HCT116 (cell line): Measurements from ENCODE around the gene TSC1.

Experiments
- EZH2 ChIP-seq: fragments of 200-600 bp; sonication (generic); IDR thresholded peaks from 2 replicates; pipeline ENCODE4 v1.6.1; 2017; ENCODE audit warnings: antibody characterized with exemption, mixed run types
- EZH2phosphoT487 ChIP-seq: fragments of 200-600 bp; IDR thresholded peaks from 2 replicates; pipeline ENCODE4 v1.6.1; 2018; ENCODE audit warnings: antibody characterized with exemption, borderline replicate concordance
- POLR2A ChIP-seq: IDR thresholded peaks from 2 replicates; pipeline ENCODE4 v1.7.0; 2011; ENCODE audit warnings: borderline replicate concordance; ENCODE audit not compliant: insufficient read depth, insufficient read length; ENCODE audit errors: extremely low read depth
- POLR2AphosphoS5 ChIP-seq: IDR thresholded peaks from 2 replicates; pipeline ENCODE4 v1.6.1; 2011; ENCODE audit warnings: mild to moderate bottlenecking, low read depth, low read length, moderate library complexity
- RAD21 ChIP-seq: IDR thresholded peaks from 2 replicates; pipeline ENCODE4 v1.6.1; 2012; ENCODE audit warnings: low read depth, mild to moderate bottlenecking
- SIN3A ChIP-seq: IDR thresholded peaks from 2 replicates; pipeline ENCODE4 v1.6.1; 2012; ENCODE audit warnings: low read depth
- SRF ChIP-seq: IDR thresholded peaks from 2 replicates; pipeline ENCODE4 v1.6.1; 2012; ENCODE audit warnings: low read depth
- YY1 ChIP-seq: IDR thresholded peaks from 2 replicates; pipeline ENCODE4 v1.6.1; 2011; ENCODE audit warnings: low read length, low read depth, moderate library complexity, mild to moderate bottlenecking; ENCODE audit not compliant: insufficient replicate concordance; ENCODE audit errors: extremely low read depth
- ZNF274 ChIP-seq: fragments of 200-500 bp; sonication (Bioruptor generic); IDR thresholded peaks from 2 replicates; pipeline ENCODE4 v1.6.1; 2014; ENCODE audit warnings: mild to moderate bottlenecking, low read depth, low read length, inconsistent platforms
- TF ChIP-seq, protein P1 (sequence below), 3 experiments: fragments of 200-600 bp in 1 of 3; sonication (generic) in 1 of 3; IDR thresholded peaks in 2 of 3; conservative IDR thresholded peaks in 1 of 3; 2 replicates each; pipeline ENCODE4 v1.5.1; 2012 to 2017; ENCODE audit warnings: low read depth in 2 of 3, low read length in 2 of 3, antibody characterized with exemption in 1 of 3, borderline replicate concordance in 1 of 3, control low read depth in 1 of 3, mild to moderate bottlenecking in 1 of 3, mixed read lengths in 1 of 3, mixed run types in 1 of 3, moderate library complexity in 1 of 3; ENCODE audit not compliant: insufficient read depth in 1 of 3
- TF ChIP-seq, protein P2 (sequence below): IDR thresholded peaks from 2 replicates; pipeline ENCODE4 v1.6.1; 2012
- TF ChIP-seq, protein P3 (sequence below): IDR thresholded peaks from 2 replicates; pipeline ENCODE4 v1.6.1; 2012

DNA sequence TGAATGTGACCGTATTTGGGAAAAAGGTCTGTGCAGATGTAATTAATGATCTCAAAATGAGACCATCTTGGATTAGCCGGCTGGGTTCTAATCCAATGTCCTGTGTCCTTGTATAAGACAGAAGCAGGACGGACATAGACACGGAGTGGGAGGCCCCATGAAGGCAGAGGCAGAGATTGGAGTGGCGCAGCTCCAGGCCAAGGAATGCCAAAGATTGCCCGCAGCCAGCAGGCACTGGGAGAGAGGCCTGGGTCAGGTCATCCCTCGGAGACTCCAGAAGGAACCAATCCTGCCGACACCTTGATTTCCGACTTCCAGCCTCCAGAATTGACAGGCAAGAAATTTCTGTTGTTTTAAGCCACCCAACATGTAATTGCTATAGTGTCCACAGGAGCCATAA lies 21.1 kb upstream of the TSC1 start:
- TF ChIP-seq, protein P1, sequence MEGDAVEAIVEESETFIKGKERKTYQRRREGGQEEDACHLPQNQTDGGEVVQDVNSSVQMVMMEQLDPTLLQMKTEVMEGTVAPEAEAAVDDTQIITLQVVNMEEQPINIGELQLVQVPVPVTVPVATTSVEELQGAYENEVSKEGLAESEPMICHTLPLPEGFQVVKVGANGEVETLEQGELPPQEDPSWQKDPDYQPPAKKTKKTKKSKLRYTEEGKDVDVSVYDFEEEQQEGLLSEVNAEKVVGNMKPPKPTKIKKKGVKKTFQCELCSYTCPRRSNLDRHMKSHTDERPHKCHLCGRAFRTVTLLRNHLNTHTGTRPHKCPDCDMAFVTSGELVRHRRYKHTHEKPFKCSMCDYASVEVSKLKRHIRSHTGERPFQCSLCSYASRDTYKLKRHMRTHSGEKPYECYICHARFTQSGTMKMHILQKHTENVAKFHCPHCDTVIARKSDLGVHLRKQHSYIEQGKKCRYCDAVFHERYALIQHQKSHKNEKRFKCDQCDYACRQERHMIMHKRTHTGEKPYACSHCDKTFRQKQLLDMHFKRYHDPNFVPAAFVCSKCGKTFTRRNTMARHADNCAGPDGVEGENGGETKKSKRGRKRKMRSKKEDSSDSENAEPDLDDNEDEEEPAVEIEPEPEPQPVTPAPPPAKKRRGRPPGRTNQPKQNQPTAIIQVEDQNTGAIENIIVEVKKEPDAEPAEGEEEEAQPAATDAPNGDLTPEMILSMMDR (IDR thresholded peaks at IDR 0.05 in 2 of 3, conservative IDR thresholded peaks at IDR 0.05 in 1 of 3; ENCODE audit: borderline replicate concordance in 1 of 3, insufficient read depth in 1 of 3, low read depth in 2 of 3, low read length in 2 of 3) = no peak
- no peak for TF ChIP-seq SIN3A
- TF ChIP-seq YY1 = no peak
- TF ChIP-seq EZH2phosphoT487 = no peak
- no peak for TF ChIP-seq POLR2A
- TF ChIP-seq, protein P2, sequence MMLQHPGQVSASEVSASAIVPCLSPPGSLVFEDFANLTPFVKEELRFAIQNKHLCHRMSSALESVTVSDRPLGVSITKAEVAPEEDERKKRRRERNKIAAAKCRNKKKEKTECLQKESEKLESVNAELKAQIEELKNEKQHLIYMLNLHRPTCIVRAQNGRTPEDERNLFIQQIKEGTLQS = no peak
- TF ChIP-seq RAD21 = no peak
- TF ChIP-seq, protein P3, sequence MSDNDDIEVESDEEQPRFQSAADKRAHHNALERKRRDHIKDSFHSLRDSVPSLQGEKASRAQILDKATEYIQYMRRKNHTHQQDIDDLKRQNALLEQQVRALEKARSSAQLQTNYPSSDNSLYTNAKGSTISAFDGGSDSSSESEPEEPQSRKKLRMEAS = no peak
- TF ChIP-seq ZNF274 = no peak
- TF ChIP-seq POLR2AphosphoS5 = no peak
- no peak for TF ChIP-seq EZH2
- TF ChIP-seq SRF = no peak
